ENCODE measurements around the gene UNC93A.

- TF ChIP-seq CTCF (IDR thresholded peaks at IDR 0.05; ENCODE audit: low read depth, low read length, poor library complexity, severe bottlenecking): no peak
- TF ChIP-seq EZH2phosphoT487 (IDR thresholded peaks at IDR 0.05; ENCODE audit: borderline replicate concordance, low read length): no peak
Measured at GRCh38 chr6:167285077-167285770, 5.9 kb upstream of the UNC93A start.
